Adrenal gland (tissue), 12 donors: ENCODE data around the gene KRT81. TPM values are rescaled to one million over a fixed set of nuclear protein-coding genes. Genes with fewer than 3 reads are reported as not detected.

Experiments used
- DNase-seq, 7 donors: peaks; one replicate each; pipeline ENCODE4 v3.0.0-alpha.2; 2019 to 2020
- H3K27ac ChIP-seq, 5 donors: fragments of 200-600 bp; sonication (generic) in 4 of 5; 1 replicate in 3 of 5; 2 replicates in 2 of 5; pipeline versions ENCODE4 v1.5.1 to v1.8.0; 2016 to 2020; ENCODE audit warnings: mild to moderate bottlenecking in 1 of 5
- H3K27me3 ChIP-seq: fragments of 200-600 bp; 2 replicates; pipeline ENCODE4 v1.8.0; 2021
- H3K36me3 ChIP-seq, 2 donors: fragments of 200-600 bp; replicated peaks in 1 of 2; 1 replicate in 1 of 2; 2 replicates in 1 of 2; pipeline versions ENCODE4 v1.5.1 to v1.8.0; 2018 to 2022
- H3K4me1 ChIP-seq, 2 donors: fragments of 200-600 bp; replicated peaks in 1 of 2; 1 replicate in 1 of 2; 2 replicates in 1 of 2; pipeline versions ENCODE4 v1.5.1 to v1.8.0; 2018 to 2021
- H3K4me3 ChIP-seq, 4 donors: fragments of 200-600 bp; sonication (generic) in 3 of 4; one replicate each; pipeline ENCODE4 v1.5.1; 2016 to 2018
- H3K9me3 ChIP-seq, 3 donors: fragments of 200-600 bp; sonication (generic) in 1 of 3; replicated peaks in 1 of 3; 1 replicate in 2 of 3; 2 replicates in 1 of 3; pipeline versions ENCODE4 v1.5.1 to v1.8.0; 2016 to 2021
- CTCF ChIP-seq, 6 experiments: fragments of 450-650 bp in 4 of 6; fragments of 200-600 bp in 2 of 6; sonication (generic) in 1 of 6; IDR thresholded peaks; 1 replicate in 5 of 6; 2 replicates in 1 of 6; pipeline versions ENCODE4 v1.5.1 to v1.8.0; 2016 to 2021; ENCODE audit warnings: antibody characterized with exemption in 6 of 6, mild to moderate bottlenecking in 2 of 6, moderate library complexity in 1 of 6
- POLR2A ChIP-seq, 2 donors: fragments of 450-650 bp; IDR thresholded peaks; one replicate each; pipeline ENCODE4 v1.6.1; 2017; ENCODE audit warnings: antibody characterized with exemption in 2 of 2, mild to moderate bottlenecking in 2 of 2, moderate library complexity in 1 of 2
- WGBS, 4 donors: extraction: QIAGEN DNeasy Blood & Tissue Kit in 2 of 4; methylation state at CpG; one replicate each; pipeline versions ENCODE4 v1.1.5 to v1.1.7; 2013 to 2017; 5-methylcytosine and 5-hydroxymethylcytosine counted together
- intact Hi-C, 2 donors: fragments of 100-400 bp; cut with DNase I; formaldehyde crosslinking; loops; one replicate each; pipeline versions ENCODE4 v1.14.1 to v1.15.0; 2022 to 2023
- polyA plus RNA-seq, 3 donors: library from polyadenylated mRNA; stranded (reverse); fragments of 200-250 nt in 2 of 3; fragments of 350-450 nt in 1 of 3; fragmentation: Illumina TruSeq in 1 of 3; extraction: RNeasy Lipid Tissue Mini Kit (QIAGEN cat#74804) in 1 of 3; gene quantifications; one replicate each; pipeline ENCODE4 v1.2.3, GENCODE V29; 2013 to 2014
- total RNA-seq, 9 donors: library from RNA; depleted of rRNA in 4 of 9; stranded (reverse); fragments of >200 nt in 4 of 9; fragments of 120-200 nt in 1 of 9; fragmentation: NEBNext Ultra II Directional in 1 of 9; extraction: Animal tissue kit (Norgen Biotek cat#: 25700) in 1 of 9; gene quantifications; one replicate each; pipeline versions ENCODE4 v1.1.0 to v1.2.4, GENCODE V29; 2013 to 2023
- donor health status: healthy with polysubstance abuse.
- donor health status: Bipolar disorder and iron deficiency.
- donor health status: DM: yes; HTN: yes; CAD: no.
- donor health status: DM: no; HTN: no; CAD: no.
- donor health status: DM: no; HTN: no; CAD: no.
- donor health status: DM: yes; HTN: yes; CAD: no.

The KRT81 gene
- total and polyA plus RNA-seq, 12 donors: 0.25 to 0.42 TPM; not detected in 10

GRCh38 chr12:52275686-52276085 is 15.6 kb downstream of the KRT81 start:
- Histone ChIP-seq H3K4me3 (no peak overlapping the region), H3K27me3 (no peaks in the 10 kb centered on the region), H3K9me3 (no peaks in the 10 kb centered on the region), H3K36me3 (no peaks in the 10 kb centered on the region), H3K4me1 (peaks cover 4 to 7% of the 10 kb centered on the region in 2 donors), H3K27ac (no peak overlapping the region)
- DNase-seq: peak in 1 of 7 donors; percentile 11
- intact Hi-C loops: loop anchor here (5.0 kb wide), 2 partner anchors 43 to 58 kb away; partner anchors contain the start of gene KRT7 (in 1 of the 2)
- WGBS, 4 donors: 85 to 93% (median 91%) methylated on average over 3 of the region's 3 CpGs
- no peak for TF ChIP-seq POLR2A (IDR thresholded peaks at IDR 0.05)

GRCh38 chr12:52274521-52275120 is 16.7 kb downstream of the KRT81 start, which contains the start of gene KRT86:
Gene KRT86, plus strand, starts transcription at chr12:52274645. Its CDS starts 27,272 bp downstream, at chr12:52301917.
- H3K4me1 ChIP-seq: peaks cover 4 to 7% of the 10 kb centered on the region in 2 donors
- WGBS, 4 donors: 72 to 76% (median 74%) methylated on average over 3 of the region's 3 CpGs
- H3K36me3 ChIP-seq: no peaks in the 10 kb centered on the region
- no peak within 1 kb of the TSS for H3K4me3 ChIP-seq
- no peak for TF ChIP-seq POLR2A (IDR thresholded peaks at IDR 0.05)
- no peak for TF ChIP-seq CTCF (IDR thresholded peaks at IDR 0.05)
- H3K27me3 ChIP-seq: no peaks in the 10 kb centered on the region
- intact Hi-C loops: loop anchor here (5.0 kb wide), 2 partner anchors 42 to 57 kb away; partner anchors contain the start of gene KRT7 (in 1 of the 2)
- no peaks in the 10 kb centered on the region for H3K9me3 ChIP-seq
- no peak within 1 kb of the TSS for H3K27ac ChIP-seq
- DNase-seq: peak in 1 of 7 donors; percentile 3

GRCh38 chr12:52271158-52271557 is 20.2 kb downstream of the KRT81 start:
- Histone ChIP-seq H3K4me3 (no peak overlapping the region), H3K4me1 (no peaks in the 10 kb centered on the region), H3K27me3 (no peaks in the 10 kb centered on the region), H3K9me3 (no peaks in the 10 kb centered on the region), H3K27ac (no peak overlapping the region), H3K36me3 (no peaks in the 10 kb centered on the region)
- TF ChIP-seq CTCF (IDR thresholded peaks at IDR 0.05) (no peak), POLR2A (IDR thresholded peaks at IDR 0.05) (no peak)
- WGBS, 4 donors: 73 to 89% (median 79%) methylated on average over 1 of the region's 1 CpG
- intact Hi-C loops: no loop called here
- no peak for DNase-seq

- no peak overlapping the region for H3K4me3 ChIP-seq
- intact Hi-C loops: no loop called here
- 81 to 90% (median 84%) methylated on average over 6 of the region's 6 CpGs for WGBS, 4 donors
- no peak for TF ChIP-seq POLR2A (IDR thresholded peaks at IDR 0.05)
- no peak for TF ChIP-seq CTCF (IDR thresholded peaks at IDR 0.05)
- no peak overlapping the region for H3K27ac ChIP-seq
- no peaks in the 10 kb centered on the region for H3K36me3 ChIP-seq
- no peaks in the 10 kb centered on the region for H3K9me3 ChIP-seq
- no peaks in the 10 kb centered on the region for H3K27me3 ChIP-seq
- no peaks in the 10 kb centered on the region for H3K4me1 ChIP-seq
- peak in 1 of 7 donors; percentile 40 for DNase-seq
These were observed 20.7 kb downstream of the KRT81 start for GRCh38 chr12:52270541-52271070.
